Glomerular visceral epithelial cell (primary cell): ENCODE results near the gene TMEM82.

Source experiments
- DNase-seq: peaks from one replicate; pipeline ENCODE4 v3.0.0-alpha.2; 2016; ENCODE audit errors: extremely low spot score

Gene TMEM82

GRCh38 chr1:15785683-15786082 lies 43.4 kb downstream of the TMEM82 start:
- no peak for DNase-seq

GRCh38 chr1:15786581-15786980 lies 44.3 kb downstream of the TMEM82 start:
- DNase-seq = no peak

GRCh38 chr1:15788624-15789301 lies 46.5 kb downstream of the TMEM82 start:
- no peak for DNase-seq

- no peak for DNase-seq
Observed at GRCh38 chr1:15796086-15796462, 53.8 kb downstream of the TMEM82 start.
